Coronary artery (tissue), 2 donors: ENCODE results near the gene SERPINB3.
"Not testable (repeated sequence)": the region's sequence is repeated elsewhere in the genome, so short reads cannot be mapped to it uniquely, and the experiment has no call there.

Experiments used
- DNase-seq: peaks from one replicate; pipeline ENCODE4 v3.0.0-alpha.2; 2017; ENCODE audit warnings: low spot score
- H3K27ac ChIP-seq, 2 donors: fragments of 200-600 bp; sonication (generic); one replicate each; pipeline ENCODE4 v1.5.1; 2016 to 2019
- H3K4me3 ChIP-seq: fragments of 200-600 bp; sonication (generic); 2 replicates; pipeline ENCODE4 v1.5.1; 2016; ENCODE audit warnings: mild to moderate bottlenecking, moderate library complexity
- CTCF ChIP-seq: fragments of 200-600 bp; sonication (generic); IDR thresholded peaks from one replicate; pipeline ENCODE4 v1.5.1; 2019; ENCODE audit warnings: antibody characterized with exemption

SERPINB3 gene

GRCh38 chr18:63679820-63680606, 18.3 kb upstream of the SERPINB3 start:
- Histone ChIP-seq H3K4me3 (no peak overlapping the region), H3K27ac (no peak overlapping the region)
- no peak for TF ChIP-seq CTCF
- no peak for DNase-seq

DNA sequence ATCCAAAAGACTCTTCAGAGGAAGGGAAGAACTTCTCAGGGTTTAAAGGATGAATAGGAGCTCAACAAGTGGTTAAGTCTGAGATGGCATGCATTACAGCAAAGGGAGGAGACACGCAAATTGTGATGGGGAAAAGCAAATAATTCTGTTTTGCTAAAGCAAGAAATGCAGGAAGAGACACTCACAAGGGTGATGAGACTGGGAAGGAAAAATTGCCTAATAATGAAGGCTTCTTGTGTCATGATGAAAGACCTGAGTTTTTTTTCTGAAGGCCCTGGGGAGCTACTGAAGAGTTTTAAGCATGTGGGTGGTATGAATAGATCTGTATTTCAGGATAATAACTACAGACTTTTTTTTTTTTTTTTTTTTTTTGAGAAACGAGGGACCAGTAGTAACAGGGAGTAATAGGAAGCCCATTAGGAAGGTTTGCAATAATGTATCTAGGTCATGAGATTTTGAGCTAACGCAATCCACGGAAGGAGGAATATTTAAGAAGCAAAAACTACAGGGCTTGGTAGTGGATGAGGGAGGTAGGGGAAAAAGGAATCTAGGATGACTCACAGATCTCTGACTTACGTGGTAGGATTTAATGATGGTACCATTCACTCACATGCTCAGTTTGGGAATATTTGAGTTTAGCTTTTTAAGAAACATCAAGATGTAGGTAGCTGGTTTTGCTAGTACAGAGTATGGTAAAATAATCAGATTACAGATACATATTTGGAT, 16.0 kb upstream of the SERPINB3 start:
- DNase-seq, result no peak
- Histone ChIP-seq H3K27ac (no peak overlapping the region), H3K4me3 (no peak overlapping the region)
- no peak for TF ChIP-seq CTCF

DNA sequence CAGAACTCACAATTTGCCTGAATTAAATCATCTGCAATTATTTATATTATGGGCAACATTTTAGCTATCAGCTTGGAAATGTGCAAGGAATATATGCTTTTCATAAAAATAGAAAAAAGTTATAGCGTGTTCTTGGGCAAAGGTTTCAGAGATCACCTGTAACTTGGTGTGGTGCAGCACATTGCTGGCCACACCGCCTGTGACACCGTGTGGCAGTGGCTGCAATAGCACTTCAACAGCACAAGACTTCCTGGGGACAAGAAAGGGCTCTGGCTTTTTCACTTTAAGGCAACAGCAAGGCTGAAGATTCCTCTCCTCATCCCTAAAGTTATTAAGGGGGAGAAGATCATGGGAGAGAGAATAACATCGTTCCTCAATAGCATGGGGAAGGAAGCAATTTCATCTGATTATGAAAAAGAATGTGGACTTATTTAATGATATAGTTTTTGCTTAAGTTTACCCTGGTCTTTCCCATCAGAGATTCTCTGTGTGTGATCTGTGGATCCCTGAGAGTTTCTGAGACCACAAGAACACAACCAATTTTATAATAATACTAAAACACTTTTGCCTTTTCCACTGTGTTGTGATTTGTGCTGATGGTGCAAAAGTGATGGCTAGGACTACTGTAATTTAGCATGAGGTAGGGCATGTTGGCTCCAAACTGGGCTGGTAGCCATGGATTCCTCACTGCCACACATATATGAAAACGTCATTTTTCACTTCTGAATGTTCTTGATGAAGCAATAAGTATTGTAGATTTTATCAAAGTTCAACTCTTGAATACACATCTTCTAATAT, 15.0 kb upstream of the SERPINB3 start:
- no peak overlapping the region for H3K4me3 ChIP-seq
- TF ChIP-seq CTCF, result no peak
- DNase-seq, result no peak
- no peak overlapping the region for H3K27ac ChIP-seq

DNA sequence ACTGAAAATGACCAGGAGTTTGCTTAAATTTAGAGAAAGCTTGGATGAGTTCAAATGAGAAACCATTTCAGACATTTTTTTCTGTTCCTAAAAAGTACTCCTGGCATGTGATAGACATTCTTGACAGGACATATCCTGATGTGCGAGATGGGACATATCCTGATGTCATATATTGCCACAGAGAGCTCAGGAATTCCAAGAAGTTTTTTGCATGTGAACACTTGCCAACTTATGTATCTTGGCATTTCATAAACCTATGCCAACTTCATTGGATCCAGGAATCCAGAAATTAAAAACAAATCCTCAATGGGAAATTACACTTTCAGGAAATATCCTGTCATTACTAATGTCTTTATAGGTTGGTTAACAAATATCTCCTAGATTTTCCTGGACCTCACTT, 2.9 kb upstream of the SERPINB3 start:
- Histone ChIP-seq H3K27ac (no peak overlapping the region), H3K4me3 (no peak overlapping the region)
- no peak for TF ChIP-seq CTCF
- DNase-seq, result no peak

- not testable (repeated sequence) for H3K4me3 ChIP-seq, DNase-seq, H3K27ac ChIP-seq
Observed at GRCh38 chr18:63658920-63659319, 2.8 kb downstream of the SERPINB3 start.

- DNase-seq, H3K27ac ChIP-seq, H3K4me3 ChIP-seq: not testable (repeated sequence)
Observed at GRCh38 chr18:63650271-63650670, 11.4 kb downstream of the SERPINB3 start.

GRCh38 chr18:63648241-63648640, 13.5 kb downstream of the SERPINB3 start:
- no peak overlapping the region for H3K27ac ChIP-seq
- no peak for DNase-seq
- TF ChIP-seq CTCF, result no peak
- H3K4me3 ChIP-seq, result no peak overlapping the region
